Measurements from ENCODE around the gene CIDEB. TPM values are rescaled to one million over a fixed set of nuclear protein-coding genes. Genes with fewer than 3 reads are reported as not detected.

The CIDEB gene
- total and polyA plus RNA-seq, 9 of the 15 experiments (the other 6 are each of a cell fraction or from before 2014, with no cell fraction given) = 0.03 to 0.35 (median 0.09) TPM; not detected in 3

GRCh38 chr14:24271834-24272263, 35.9 kb downstream of the CIDEB start (continued):
- no peak for TF ChIP-seq E2F6 (IDR thresholded peaks at IDR 0.05; ENCODE audit: borderline replicate concordance in 1 of 2, extremely low read depth in 1 of 2, insufficient read depth in 1 of 2, insufficient read length in 1 of 2, low read depth in 1 of 2, low read length in 1 of 2, poor library complexity in 1 of 2, severe bottlenecking in 1 of 2)
- no peak for TF ChIP-seq BACH1 (tag; IDR thresholded peaks at IDR 0.05)
- TF ChIP-seq ATF2 (CRISPR knock-in tag; IDR thresholded peaks at IDR 0.05) = no peak
- no peak for TF ChIP-seq ZKSCAN3 (CRISPR knock-in tag; IDR thresholded peaks at IDR 0.05)
- no peak for TF ChIP-seq ZNF217 (CRISPR knock-in tag; IDR thresholded peaks at IDR 0.05)
- no peak for TF ChIP-seq RREB1 (CRISPR knock-in tag; IDR thresholded peaks at IDR 0.05)
- TF ChIP-seq POLR2H (tag; IDR thresholded peaks at IDR 0.05; ENCODE audit: low read depth) = no peak
- TF ChIP-seq NUFIP1 (IDR thresholded peaks at IDR 0.05; ENCODE audit: partially characterized antibody) = no peak
- TF ChIP-seq ZNF592 (IDR thresholded peaks at IDR 0.05) = 0 out of 2 replicates have a peak, but pooled peaks have one; percentile 26
- no peak for TF ChIP-seq EZH2 (IDR thresholded peaks at IDR 0.05; ENCODE audit: borderline replicate concordance, low read depth, low read length)
- no peak for TF ChIP-seq EHMT2 (IDR thresholded peaks at IDR 0.05)
- TF ChIP-seq RBM22 (IDR thresholded peaks at IDR 0.05; ENCODE audit: low read depth, low read length, poor library complexity, severe bottlenecking) = no peak
- TF ChIP-seq NR2C2 (CRISPR knock-in tag; IDR thresholded peaks at IDR 0.05) = no peak
- 0 out of 2 replicates have a peak, but pooled peaks have one; percentile 24 for TF ChIP-seq NR2C2 (tag; IDR thresholded peaks at IDR 0.05)

Measured in K562 (cell line).